Spleen (tissue), 11 donors: ENCODE measurements around the gene ATP8B2. TPM values are rescaled to one million over a fixed set of nuclear protein-coding genes. Genes with fewer than 3 reads are reported as not detected.

Experiments
- DNase-seq: peaks from one replicate; pipeline ENCODE4 v3.0.0-alpha.2; 2020
- H3K27ac ChIP-seq, 8 donors: fragments of 200-600 bp; sonication (generic) in 7 of 8; 1 replicate in 4 of 8; 2 replicates in 4 of 8; pipeline versions ENCODE4 v1.5.0 to v1.8.0; 2016 to 2021; ENCODE audit warnings: inconsistent platforms in 4 of 8, mild to moderate bottlenecking in 4 of 8, moderate library complexity in 1 of 8
- H3K27me3 ChIP-seq, 7 donors: fragments of 200-600 bp; sonication (generic) in 6 of 7; replicated peaks in 1 of 7; 1 replicate in 4 of 7; 2 replicates in 3 of 7; pipeline versions ENCODE4 v1.5.0 to v1.8.0; 2016 to 2021; ENCODE audit warnings: inconsistent platforms in 3 of 7, mild to moderate bottlenecking in 1 of 7
- H3K36me3 ChIP-seq, 6 donors: fragments of 200-600 bp; sonication (generic) in 5 of 6; 1 replicate in 4 of 6; 2 replicates in 2 of 6; pipeline versions ENCODE4 v1.5.0 to v1.8.0; 2016 to 2021; ENCODE audit warnings: inconsistent platforms in 2 of 6
- H3K4me1 ChIP-seq, 6 donors: fragments of 200-600 bp; sonication (generic) in 5 of 6; 1 replicate in 3 of 6; 2 replicates in 3 of 6; pipeline versions ENCODE4 v1.5.0 to v1.8.0; 2016 to 2021; ENCODE audit warnings: inconsistent platforms in 3 of 6
- H3K4me3 ChIP-seq, 8 donors: fragments of 200-600 bp; sonication (generic) in 7 of 8; 1 replicate in 4 of 8; 2 replicates in 4 of 8; pipeline versions ENCODE4 v1.5.0 to v1.8.0; 2016 to 2021; ENCODE audit warnings: inconsistent platforms in 4 of 8, mild to moderate bottlenecking in 4 of 8, moderate library complexity in 2 of 8
- H3K9me3 ChIP-seq, 8 donors: fragments of 200-600 bp; sonication (generic) in 7 of 8; 1 replicate in 4 of 8; 2 replicates in 4 of 8; pipeline versions ENCODE4 v1.5.0 to v1.8.0; 2016 to 2021; ENCODE audit warnings: inconsistent platforms in 4 of 8
- CTCF ChIP-seq, 11 experiments: fragments of 200-600 bp in 7 of 11; fragments of 450-650 bp in 4 of 11; sonication (generic) in 4 of 11; IDR thresholded peaks in 8 of 11; conservative IDR thresholded peaks in 3 of 11; 1 replicate in 7 of 11; 2 replicates in 4 of 11; pipeline versions ENCODE4 v1.4.0 to v1.8.0; 2016 to 2021; ENCODE audit warnings: antibody characterized with exemption in 11 of 11, inconsistent platforms in 4 of 11, mild to moderate bottlenecking in 1 of 11
- POLR2A ChIP-seq, 3 donors: fragments of 450-650 bp; IDR thresholded peaks; one replicate each; pipeline ENCODE4 v1.5.1; 2017; ENCODE audit warnings: antibody characterized with exemption in 3 of 3, mild to moderate bottlenecking in 1 of 3
- POLR2AphosphoS5 ChIP-seq, 3 donors: sonication (generic); formaldehyde crosslinking; IDR thresholded peaks; one replicate each; pipeline ENCODE4 v1.5.1; 2017; ENCODE audit warnings: antibody characterized with exemption in 3 of 3
- WGBS, 5 donors: extraction: QIAGEN DNeasy Blood & Tissue Kit in 3 of 5; methylation state at CpG; one replicate each; pipeline versions ENCODE4 v1.1.5 to v1.1.7; 2013 to 2018; 5-methylcytosine and 5-hydroxymethylcytosine counted together
- intact Hi-C: fragments of 100-400 bp; cut with DNase I; formaldehyde crosslinking; loops from one replicate; pipeline ENCODE4 v1.15.0; 2023; ENCODE audit warnings: low total_unique reads
- polyA plus RNA-seq, 3 donors: library from polyadenylated mRNA; stranded (reverse); fragments of 200-250 nt; gene quantifications; one replicate each; pipeline ENCODE4 v1.2.1, GENCODE V29; 2013
- total RNA-seq, 7 donors: library from RNA; depleted of rRNA in 3 of 7; stranded (reverse); fragments of >200 nt in 3 of 7; fragmentation: NEBNext Ultra II Directional in 4 of 7; extraction: Animal tissue kit (Norgen Biotek cat#: 25700) in 4 of 7; gene quantifications; one replicate each; pipeline versions ENCODE4 v1.1.0 to v1.2.1, GENCODE V29; 2016 to 2021
- donor health status: healthy with polysubstance abuse.
- donor health status: DM: no; HTN: no; CAD: no; lungs with moderate emphysema.
- donor health status: DM: no; HTN: no; CAD: no.
- donor health status: Bipolar disorder and iron deficiency.
- donor health status: healthy.
- donor health status: DM: no; HTN: no; CAD: no.
- donor health status: DM: yes; HTN: yes; CAD: no.

Gene ATP8B2
- total and polyA plus RNA-seq, 10 donors: 5.4 to 107 (median 44.7) TPM

GRCh38 chr1:154348429-154349076 lies 23.2 kb downstream of the ATP8B2 start:
- H3K27ac ChIP-seq: no peak overlapping the region
- H3K27me3 ChIP-seq: peaks cover 0 to 20% (median 0%) of the 10 kb centered on the region in 7 donors
- WGBS, 5 donors: 92 to 95% (median 94%) methylated on average over 9 to 27 of the region's 27 CpGs
- peaks cover 0 to 71% (median 51%) of the 10 kb centered on the region in 6 donors for H3K36me3 ChIP-seq
- no peak for TF ChIP-seq POLR2A (IDR thresholded peaks at IDR 0.05)
- TF ChIP-seq CTCF (IDR thresholded peaks at IDR 0.05 in 8 of 11, conservative IDR thresholded peaks at IDR 0.05 in 3 of 11): no peak
- peak in 1 of 3 donors; percentile 31 for TF ChIP-seq POLR2AphosphoS5 (IDR thresholded peaks at IDR 0.05)
- H3K9me3 ChIP-seq: no peaks in the 10 kb centered on the region
- peaks cover 17 to 64% (median 38%) of the 10 kb centered on the region in 6 donors for H3K4me1 ChIP-seq
- H3K4me3 ChIP-seq: no peak overlapping the region
- intact Hi-C loops: no loop called here
- no peak for DNase-seq

GRCh38 chr1:154349121-154349520 lies 23.8 kb downstream of the ATP8B2 start:
- H3K27me3 ChIP-seq: peaks cover 0 to 20% (median 0%) of the 10 kb centered on the region in 7 donors
- TF ChIP-seq POLR2AphosphoS5 (IDR thresholded peaks at IDR 0.05) (no peak), POLR2A (IDR thresholded peaks at IDR 0.05) (no peak), CTCF (IDR thresholded peaks at IDR 0.05 in 8 of 11, conservative IDR thresholded peaks at IDR 0.05 in 3 of 11) (no peak)
- peaks cover 17 to 64% (median 39%) of the 10 kb centered on the region in 6 donors for H3K4me1 ChIP-seq
- DNase-seq: no peak
- H3K27ac ChIP-seq: no peak overlapping the region
- H3K4me3 ChIP-seq: no peak overlapping the region
- intact Hi-C loops: no loop called here
- WGBS, 5 donors: 85 to 90% (median 88%) methylated on average over 2 to 7 of the region's 7 CpGs
- no peaks in the 10 kb centered on the region for H3K9me3 ChIP-seq
- peaks cover 0 to 65% (median 46%) of the 10 kb centered on the region in 6 donors for H3K36me3 ChIP-seq

- peaks cover 17 to 59% (median 38%) of the 10 kb centered on the region in 6 donors for H3K4me1 ChIP-seq
- no peak overlapping the region for H3K4me3 ChIP-seq
- intact Hi-C loops: no loop called here
- peaks cover 0 to 53% (median 33%) of the 10 kb centered on the region in 6 donors for H3K36me3 ChIP-seq
- no peak for DNase-seq
- TF ChIP-seq POLR2AphosphoS5 (IDR thresholded peaks at IDR 0.05): no peak
- no peak for TF ChIP-seq POLR2A (IDR thresholded peaks at IDR 0.05)
- TF ChIP-seq CTCF (IDR thresholded peaks at IDR 0.05 in 8 of 11, conservative IDR thresholded peaks at IDR 0.05 in 3 of 11): no peak
- no peaks in the 10 kb centered on the region for H3K9me3 ChIP-seq
- no peak overlapping the region for H3K27ac ChIP-seq
- peaks cover 0 to 20% (median 0%) of the 10 kb centered on the region in 7 donors for H3K27me3 ChIP-seq
- WGBS, 5 donors: 89 to 94% (median 93%) methylated on average over 4 of the region's 4 CpGs
Observed at GRCh38 chr1:154350383-154350782, 25.1 kb downstream of the ATP8B2 start.

- WGBS, 5 donors: 84 to 88% (median 86%) methylated on average over 14 of the region's 14 CpGs
- peak overlapping the region in 1 of 8 donors; percentile 79 for H3K27ac ChIP-seq
- no peak for DNase-seq
Observed at GRCh38 chr1:154351363-154352068, 26.2 kb downstream of the ATP8B2 start.

More at GRCh38 chr1:154351363-154352068, 26.2 kb downstream of the ATP8B2 start:
- peaks cover 0 to 41% (median 24%) of the 10 kb centered on the region in 6 donors for H3K36me3 ChIP-seq
- intact Hi-C loops: no loop called here
- peaks cover 0 to 20% (median 0%) of the 10 kb centered on the region in 7 donors for H3K27me3 ChIP-seq
- no peak overlapping the region for H3K4me3 ChIP-seq
- H3K9me3 ChIP-seq: no peaks in the 10 kb centered on the region
- peaks cover 12 to 48% (median 34%) of the 10 kb centered on the region in 6 donors for H3K4me1 ChIP-seq
- TF ChIP-seq POLR2AphosphoS5 (IDR thresholded peaks at IDR 0.05) (peak in 1 of 3 donors; percentile 4), POLR2A (IDR thresholded peaks at IDR 0.05) (no peak)
